Measurements from ENCODE around the gene PLXDC2. TPM values are rescaled to one million over a fixed set of nuclear protein-coding genes. Genes with fewer than 3 reads are reported as not detected.

PLXDC2 gene
- total RNA-seq, 1 donor from 2014 or later, result 129 TPM

- Histone ChIP-seq H3K4me3 (no peak overlapping the region), H3K4me1 (no peaks in the 10 kb centered on the region), H3K27me3 (no peaks in the 10 kb centered on the region), H3K9me3 (no peaks in the 10 kb centered on the region), H3K27ac (no peak overlapping the region), H3K36me3 (peaks cover 20% of the 10 kb centered on the region)
- TF ChIP-seq CTCF (IDR thresholded peaks at IDR 0.05), result no peak
- no peak for DNase-seq
- no peak for ATAC-seq
- intact Hi-C loops (cut with DNase I), result no loop called here
Observed at GRCh38 chr10:20247891-20248708, 431.9 kb downstream of the PLXDC2 start.

- Histone ChIP-seq H3K27ac (no peak overlapping the region), H3K4me3 (no peak overlapping the region), H3K9me3 (no peaks in the 10 kb centered on the region), H3K36me3 (peaks cover 7% of the 10 kb centered on the region), H3K27me3 (no peaks in the 10 kb centered on the region), H3K4me1 (no peaks in the 10 kb centered on the region)
- intact Hi-C loops (cut with DNase I), result no loop called here
- TF ChIP-seq CTCF (IDR thresholded peaks at IDR 0.05), result no peak
- DNase-seq, result no peak
- no peak for ATAC-seq
Observed at GRCh38 chr10:20254078-20254477, 437.8 kb downstream of the PLXDC2 start.

- Histone ChIP-seq H3K36me3 (peaks cover 3% of the 10 kb centered on the region), H3K4me3 (no peak overlapping the region), H3K27me3 (no peaks in the 10 kb centered on the region), H3K4me1 (no peaks in the 10 kb centered on the region), H3K9me3 (no peaks in the 10 kb centered on the region), H3K27ac (no peak overlapping the region)
- no peak for DNase-seq
- intact Hi-C loops (cut with DNase I), result no loop called here
- no peak for ATAC-seq
- no peak for TF ChIP-seq CTCF (IDR thresholded peaks at IDR 0.05)
Observed at GRCh38 chr10:20254497-20254896, 438.3 kb downstream of the PLXDC2 start.

- TF ChIP-seq CTCF (IDR thresholded peaks at IDR 0.05), result no peak
- Histone ChIP-seq H3K4me1 (no peaks in the 10 kb centered on the region), H3K27me3 (no peaks in the 10 kb centered on the region), H3K27ac (no peak overlapping the region), H3K4me3 (no peak overlapping the region), H3K9me3 (no peaks in the 10 kb centered on the region), H3K36me3 (peaks cover 5% of the 10 kb centered on the region)
- intact Hi-C loops (cut with DNase I), result no loop called here
- DNase-seq, result no peak
- ATAC-seq, result no peak
Observed at GRCh38 chr10:20256969-20257368, 440.7 kb downstream of the PLXDC2 start.

GRCh38 chr10:20257422-20257821, 441.2 kb downstream of the PLXDC2 start:
- Histone ChIP-seq H3K27ac (no peak overlapping the region), H3K4me3 (no peak overlapping the region), H3K27me3 (no peaks in the 10 kb centered on the region), H3K36me3 (peaks cover 5% of the 10 kb centered on the region), H3K9me3 (no peaks in the 10 kb centered on the region), H3K4me1 (no peaks in the 10 kb centered on the region)
- DNase-seq (no peak), ATAC-seq (no peak)
- TF ChIP-seq CTCF (IDR thresholded peaks at IDR 0.05), result no peak
- intact Hi-C loops (cut with DNase I), result no loop called here

Data from upper lobe of right lung (tissue), 1 donor.